ENCODE data around the gene CNIH3.

DNA sequence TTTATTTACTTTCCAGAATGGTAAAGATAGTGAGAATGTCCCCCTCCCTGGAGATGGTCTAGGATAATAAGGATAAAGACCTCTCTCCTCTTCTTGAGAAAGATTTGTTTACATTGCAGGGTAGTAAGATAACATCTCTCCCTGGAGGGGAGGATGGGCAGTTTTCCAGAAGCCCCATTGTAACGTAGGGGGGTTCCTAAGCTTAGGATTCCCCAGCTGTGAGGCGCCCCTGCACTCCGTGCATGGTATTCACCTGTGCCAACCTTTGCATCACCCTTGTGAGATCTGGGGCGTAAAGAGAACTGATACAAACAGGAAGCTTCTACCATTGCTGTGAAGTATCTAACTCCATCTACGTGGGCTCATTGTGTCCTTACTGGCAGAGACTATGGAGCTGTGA, 164.6 kb downstream of the CNIH3 start:
- TF ChIP-seq, protein P1, sequence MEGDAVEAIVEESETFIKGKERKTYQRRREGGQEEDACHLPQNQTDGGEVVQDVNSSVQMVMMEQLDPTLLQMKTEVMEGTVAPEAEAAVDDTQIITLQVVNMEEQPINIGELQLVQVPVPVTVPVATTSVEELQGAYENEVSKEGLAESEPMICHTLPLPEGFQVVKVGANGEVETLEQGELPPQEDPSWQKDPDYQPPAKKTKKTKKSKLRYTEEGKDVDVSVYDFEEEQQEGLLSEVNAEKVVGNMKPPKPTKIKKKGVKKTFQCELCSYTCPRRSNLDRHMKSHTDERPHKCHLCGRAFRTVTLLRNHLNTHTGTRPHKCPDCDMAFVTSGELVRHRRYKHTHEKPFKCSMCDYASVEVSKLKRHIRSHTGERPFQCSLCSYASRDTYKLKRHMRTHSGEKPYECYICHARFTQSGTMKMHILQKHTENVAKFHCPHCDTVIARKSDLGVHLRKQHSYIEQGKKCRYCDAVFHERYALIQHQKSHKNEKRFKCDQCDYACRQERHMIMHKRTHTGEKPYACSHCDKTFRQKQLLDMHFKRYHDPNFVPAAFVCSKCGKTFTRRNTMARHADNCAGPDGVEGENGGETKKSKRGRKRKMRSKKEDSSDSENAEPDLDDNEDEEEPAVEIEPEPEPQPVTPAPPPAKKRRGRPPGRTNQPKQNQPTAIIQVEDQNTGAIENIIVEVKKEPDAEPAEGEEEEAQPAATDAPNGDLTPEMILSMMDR (IDR thresholded peaks at IDR 0.05; ENCODE audit: insufficient read depth, low read length, poor library complexity, severe bottlenecking), result no peak
- TF ChIP-seq EZH2phosphoT487 (conservative IDR thresholded peaks at IDR 0.05; ENCODE audit: low read length), result no peak
